GM13977 (cell line): Measurements from ENCODE around the gene CDH2.

Source experiments
- DNase-seq: peaks from one replicate; pipeline ENCODE4 v3.0.0; 2012; ENCODE audit warnings: low spot score
- in situ Hi-C: fragments of 300-500 bp; cut with MboI; formaldehyde crosslinking; loops from one replicate; pipeline ENCODE4 v1.12.0; 2022; ENCODE audit warnings: low sequenced_read_pairs, low pct_unique_long_range_greater_than_20kb, mixed read lengths, inconsistent platforms; ENCODE audit not compliant: unreplicated experiment
- TF ChIP-seq, protein P1 (sequence below): IDR thresholded peaks from 2 replicates; pipeline ENCODE4 v1.5.1; 2012; ENCODE audit warnings: mild to moderate bottlenecking, control low read depth; ENCODE audit not compliant: insufficient read depth; ENCODE audit errors: extremely low read depth, missing control alignments

CDH2 gene

DNA sequence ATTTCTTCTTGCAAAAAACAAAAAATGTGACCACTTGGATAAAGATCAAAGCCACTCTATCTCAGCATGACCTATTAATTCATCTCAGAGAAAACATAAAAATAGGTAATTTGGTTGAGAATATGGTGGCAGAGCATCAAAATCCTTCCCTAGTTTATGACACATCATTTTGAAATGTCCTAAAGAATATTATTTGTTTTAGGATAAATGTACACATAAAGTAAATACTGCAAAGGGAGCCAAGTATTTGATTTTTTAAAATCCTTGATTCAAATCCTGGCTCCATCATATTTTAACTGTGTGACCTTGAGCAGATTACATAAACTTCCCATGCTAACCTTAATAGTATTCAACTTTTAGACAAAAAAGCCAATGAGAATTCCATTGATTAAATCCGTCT lies 206.6 kb downstream of the CDH2 start:
- in situ Hi-C loops, result no loop called here
- TF ChIP-seq, protein P1, sequence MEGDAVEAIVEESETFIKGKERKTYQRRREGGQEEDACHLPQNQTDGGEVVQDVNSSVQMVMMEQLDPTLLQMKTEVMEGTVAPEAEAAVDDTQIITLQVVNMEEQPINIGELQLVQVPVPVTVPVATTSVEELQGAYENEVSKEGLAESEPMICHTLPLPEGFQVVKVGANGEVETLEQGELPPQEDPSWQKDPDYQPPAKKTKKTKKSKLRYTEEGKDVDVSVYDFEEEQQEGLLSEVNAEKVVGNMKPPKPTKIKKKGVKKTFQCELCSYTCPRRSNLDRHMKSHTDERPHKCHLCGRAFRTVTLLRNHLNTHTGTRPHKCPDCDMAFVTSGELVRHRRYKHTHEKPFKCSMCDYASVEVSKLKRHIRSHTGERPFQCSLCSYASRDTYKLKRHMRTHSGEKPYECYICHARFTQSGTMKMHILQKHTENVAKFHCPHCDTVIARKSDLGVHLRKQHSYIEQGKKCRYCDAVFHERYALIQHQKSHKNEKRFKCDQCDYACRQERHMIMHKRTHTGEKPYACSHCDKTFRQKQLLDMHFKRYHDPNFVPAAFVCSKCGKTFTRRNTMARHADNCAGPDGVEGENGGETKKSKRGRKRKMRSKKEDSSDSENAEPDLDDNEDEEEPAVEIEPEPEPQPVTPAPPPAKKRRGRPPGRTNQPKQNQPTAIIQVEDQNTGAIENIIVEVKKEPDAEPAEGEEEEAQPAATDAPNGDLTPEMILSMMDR, result no peak
- DNase-seq, result no peak

DNA sequence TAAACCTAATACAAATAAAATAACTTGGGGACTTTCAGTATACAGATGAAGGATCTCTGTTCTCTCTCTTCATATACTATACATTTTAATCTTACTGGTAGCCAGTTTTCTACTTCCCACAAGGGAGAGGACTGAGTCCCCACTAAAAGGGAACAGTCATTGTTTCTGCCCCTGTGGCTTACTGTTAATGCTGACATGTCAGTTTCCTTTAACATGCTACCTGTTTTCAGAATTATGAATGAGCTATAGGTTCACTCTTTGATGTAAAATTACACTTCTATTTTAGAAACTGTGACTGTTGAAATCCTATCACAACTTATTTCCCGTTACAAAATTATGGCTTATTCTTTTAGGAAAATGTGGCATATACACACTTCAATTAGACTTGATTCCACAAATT lies 207.7 kb downstream of the CDH2 start:
- no peak for DNase-seq
- TF ChIP-seq, protein P1, result no peak
- in situ Hi-C loops, result no loop called here

DNA sequence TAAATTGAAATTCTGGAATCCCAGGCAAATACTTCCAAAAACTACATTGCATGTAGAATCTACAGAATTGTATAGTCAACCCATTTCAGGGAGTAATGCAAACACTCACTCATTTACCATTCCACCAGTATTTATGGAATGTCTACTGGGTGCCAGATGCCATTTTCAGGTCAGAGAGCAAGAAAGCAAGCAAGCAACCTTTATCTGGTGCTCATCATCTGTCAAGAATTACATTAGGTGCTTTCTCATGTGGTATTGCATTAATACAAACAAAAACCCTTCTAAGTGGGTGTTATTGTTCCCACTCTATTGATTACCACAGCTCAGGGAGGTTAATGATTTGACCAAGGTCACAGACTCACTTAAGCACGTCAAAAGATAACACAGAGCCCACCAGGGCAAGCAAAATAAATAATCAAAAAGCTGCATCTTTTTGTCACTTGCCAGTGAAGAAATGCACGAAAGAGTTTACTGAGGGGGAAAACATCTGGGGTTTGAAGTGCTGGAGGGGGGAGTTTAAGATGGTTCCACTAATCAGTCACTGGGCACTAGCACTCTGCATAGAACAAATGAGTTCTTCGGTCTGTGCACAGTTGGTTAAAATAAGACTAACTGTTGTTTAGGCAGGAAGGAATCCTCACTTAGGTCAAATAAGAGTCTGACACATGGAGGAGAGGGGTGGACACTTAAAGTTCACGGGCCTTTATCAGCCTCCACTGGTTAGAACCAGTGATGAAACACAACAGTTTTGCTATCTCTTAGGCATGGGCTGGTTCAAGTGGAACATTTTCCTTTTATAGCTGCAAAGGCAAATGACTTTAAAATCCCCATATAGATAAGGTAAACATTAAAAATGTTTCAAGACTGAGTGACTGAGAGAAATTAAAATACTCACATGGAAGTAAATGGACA lies 208.8 kb downstream of the CDH2 start:
- in situ Hi-C loops, result no loop called here
- DNase-seq, result no peak
- TF ChIP-seq, protein P1, result no peak

DNA sequence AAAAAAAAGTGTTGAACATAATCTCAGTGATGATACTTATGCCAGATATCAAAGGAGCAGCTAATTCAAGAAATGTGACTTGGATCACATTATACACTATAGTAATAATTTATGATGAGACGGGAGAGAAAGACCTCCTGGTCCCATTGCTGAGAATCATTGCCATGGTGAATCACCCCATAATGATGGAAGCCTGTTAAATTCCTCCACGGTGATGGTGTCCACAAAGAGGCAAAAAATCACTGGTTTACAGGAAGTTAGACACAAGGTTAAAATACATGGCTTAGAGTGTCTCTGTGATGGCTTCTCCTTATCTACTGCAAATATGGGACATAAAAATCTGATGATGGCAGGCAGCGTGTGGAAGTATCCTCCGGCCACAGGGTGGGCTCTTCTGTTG lies 210.0 kb downstream of the CDH2 start:
- DNase-seq, result no peak
- TF ChIP-seq, protein P1, result no peak
- in situ Hi-C loops, result no loop called here

DNA sequence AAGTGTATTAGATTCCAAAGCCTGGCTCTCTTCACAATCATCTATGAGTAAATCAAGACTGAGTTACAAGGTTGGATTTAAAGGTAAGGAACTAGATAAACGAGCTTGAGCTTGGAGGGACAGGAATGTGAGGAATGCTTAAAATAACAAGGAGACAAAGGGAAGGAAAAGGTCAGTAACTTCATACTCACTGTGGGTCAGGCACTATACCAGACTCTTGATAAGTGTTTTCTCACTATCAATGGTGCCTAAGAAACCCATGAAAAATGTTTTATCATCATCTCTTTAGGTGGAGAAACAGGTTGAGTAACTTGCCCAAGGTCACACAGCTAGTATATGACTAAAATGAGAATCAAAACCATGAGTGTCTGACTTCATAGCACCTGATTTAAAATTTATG lies 212.1 kb downstream of the CDH2 start:
- no peak for DNase-seq
- TF ChIP-seq, protein P1, result no peak
- in situ Hi-C loops, result no loop called here

DNA sequence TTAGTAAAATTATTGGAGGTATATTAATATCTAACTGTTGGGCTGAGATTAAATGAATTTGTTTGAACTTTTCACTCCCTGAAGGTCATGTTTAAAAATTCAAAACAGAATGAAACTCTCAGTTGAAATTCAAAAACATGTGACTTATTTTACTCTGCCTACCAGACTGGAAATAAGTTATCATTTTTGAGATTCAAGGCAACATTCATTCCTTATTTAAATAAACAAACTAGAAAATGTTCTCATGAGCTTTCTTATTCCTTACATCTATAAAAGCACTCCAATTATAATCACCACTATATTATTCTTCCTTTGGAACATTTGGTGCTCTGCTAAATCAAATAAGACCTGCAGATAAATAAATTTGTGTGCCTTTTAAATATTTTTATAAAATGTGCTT lies 217.8 kb downstream of the CDH2 start:
- TF ChIP-seq, protein P1, result no peak
- in situ Hi-C loops, result no loop called here
- DNase-seq, result no peak
